K562 (cell line): ENCODE results near the gene TMEM135. TPM values are rescaled to one million over a fixed set of nuclear protein-coding genes. Genes with fewer than 3 reads are reported as not detected.

ENCODE experiments used
- ATF1 ChIP-seq, 2 experiments: fragments of 450-650 bp in 1 of 2; IDR thresholded peaks; 2 replicates each; pipeline ENCODE4 v1.6.1; 2016; ENCODE audit warnings: missing compliant biosample characterization in 1 of 2, missing genetic modification characterization in 1 of 2
- BRCA1 ChIP-seq, 2 experiments: fragments of 450-650 bp in 1 of 2; sonication (generic) in 1 of 2; formaldehyde crosslinking in 1 of 2; IDR thresholded peaks; 2 replicates each; pipeline versions ENCODE4 v1.5.0 to v1.6.1; 2017 to 2020; ENCODE audit warnings: mild to moderate bottlenecking in 1 of 2, missing genetic modification reagents in 1 of 2
- CEBPG ChIP-seq, 3 experiments: fragments of 200-800 bp in 1 of 3; sonication (Bioruptor generic) in 1 of 3; sonication (generic) in 1 of 3; formaldehyde crosslinking in 1 of 3; IDR thresholded peaks in 2 of 3; conservative IDR thresholded peaks in 1 of 3; 2 replicates each; pipeline versions ENCODE4 v1.6.1 to v1.8.0; 2016 to 2022; ENCODE audit warnings: missing compliant biosample characterization in 2 of 3, missing genetic modification characterization in 2 of 3, mild to moderate bottlenecking in 1 of 3, missing genetic modification reagents in 1 of 3
- FOS ChIP-seq: IDR thresholded peaks from 3 replicates; pipeline ENCODE4 v1.6.1; 2011; ENCODE audit not compliant: insufficient read length; ENCODE audit errors: extremely low read depth
- GATAD2B ChIP-seq: fragments of 450-650 bp; IDR thresholded peaks from 2 replicates; pipeline ENCODE4 v1.6.1; 2017; ENCODE audit warnings: mild to moderate bottlenecking, borderline replicate concordance
- KDM5B ChIP-seq: fragments of 200-600 bp; sonication (generic); IDR thresholded peaks from 2 replicates; pipeline ENCODE4 v1.6.1; 2012; ENCODE audit warnings: low read depth, mild to moderate bottlenecking, moderate library complexity, low read length, control low read depth, inconsistent platforms; ENCODE audit not compliant: insufficient replicate concordance
- LARP7 ChIP-seq: fragments of 450-650 bp; IDR thresholded peaks from 2 replicates; pipeline ENCODE4 v1.6.1; 2016
- NUFIP1 ChIP-seq: fragments of 450-650 bp; IDR thresholded peaks from 2 replicates; pipeline ENCODE4 v1.6.1; 2018; ENCODE audit not compliant: partially characterized antibody
- PURB ChIP-seq: sonication (generic); formaldehyde crosslinking; IDR thresholded peaks from 2 replicates; pipeline ENCODE4 v1.9.0; 2021; ENCODE audit warnings: low read depth, mild to moderate bottlenecking, missing genetic modification reagents
- RBM14 ChIP-seq: fragments of 200-400 bp; formaldehyde crosslinking; IDR thresholded peaks from 2 replicates; pipeline ENCODE4 v1.6.1; 2018; ENCODE audit warnings: low read depth, mild to moderate bottlenecking, low read length, moderate library complexity, borderline replicate concordance; ENCODE audit not compliant: insufficient read depth
- RFX1 ChIP-seq: fragments of 450-650 bp; IDR thresholded peaks from 2 replicates; pipeline ENCODE4 v1.6.1; 2016; ENCODE audit warnings: mild to moderate bottlenecking, moderate library complexity
- SAP30 ChIP-seq: fragments of 200-600 bp; sonication (generic); IDR thresholded peaks from 2 replicates; pipeline ENCODE4 v1.6.1; 2012; ENCODE audit warnings: borderline replicate concordance, low read depth, mild to moderate bottlenecking, moderate library complexity, low read length, control low read depth, inconsistent platforms; ENCODE audit not compliant: insufficient read depth, poor library complexity, severe bottlenecking
- SMAD4 ChIP-seq: fragments of 250-450 bp; sonication (Bioruptor Pico); conservative IDR thresholded peaks from 2 replicates; pipeline ENCODE4 v1.8.0; 2021; ENCODE audit warnings: inconsistent platforms, mild to moderate bottlenecking, moderate library complexity
- TARDBP ChIP-seq: fragments of 450-650 bp; IDR thresholded peaks from 2 replicates; pipeline ENCODE4 v1.6.1; 2016
- XRCC4 ChIP-seq: IDR thresholded peaks from one replicate; pipeline ENCODE4 v1.6.1; 2011; ENCODE audit not compliant: insufficient read depth, insufficient read length; ENCODE audit errors: extremely low read depth
- ZBTB12 ChIP-seq: fragments of 250-450 bp; sonication (Bioruptor Pico); IDR thresholded peaks from 2 replicates; pipeline ENCODE4 v1.4.0; 2020
- ZNF639 ChIP-seq, 2 experiments: fragments of 200-800 bp in 1 of 2; sonication (Bioruptor generic) in 1 of 2; sonication (generic) in 1 of 2; formaldehyde crosslinking in 1 of 2; IDR thresholded peaks in 1 of 2; conservative IDR thresholded peaks in 1 of 2; 2 replicates each; pipeline versions ENCODE4 v1.5.0 to v1.6.1; 2016 to 2020; ENCODE audit warnings: missing compliant biosample characterization in 1 of 2, missing genetic modification characterization in 1 of 2, missing genetic modification reagents in 1 of 2
- ZNF77 ChIP-seq: fragments of 250-450 bp; sonication (Bioruptor Pico); IDR thresholded peaks from 2 replicates; pipeline ENCODE4 v1.5.0; 2020
- polyA plus RNA-seq, 8 experiments: library from polyadenylated mRNA; depleted of rRNA in 4 of 8; stranded (reverse) in 5 of 8; unstranded in 3 of 8; fragments of >200 nt; fragmentation: Nextera tagmentation in 2 of 8; fragmentation: Illumina TruSeq in 1 of 8; extraction: Ambion mirVana in 2 of 8; extraction: Trizol in 1 of 8; gene quantifications; 2 replicates each; pipeline versions ENCODE4 v1.2.1 to v1.2.3, GENCODE V29; 2011 to 2014; ENCODE audit warnings: inconsistent platforms in 1 of 8, missing spikeins in 1 of 8
- total RNA-seq, 7 experiments: library from RNA; depleted of rRNA in 6 of 7; stranded (reverse); fragments of >200 nt in 6 of 7; fragmentation: Illumina TruSeq in 2 of 7; extraction: Trizol in 2 of 7; gene quantifications; 2 replicates each; pipeline versions ENCODE4 v1.2.1 to v1.2.3, GENCODE V29; 2011 to 2021; ENCODE audit warnings: low replicate concordance in 1 of 7
- TF ChIP-seq, protein P1 (sequence below), 3 experiments: fragments of 200-800 bp in 1 of 3; sonication (Bioruptor generic) in 1 of 3; sonication (generic) in 1 of 3; formaldehyde crosslinking in 1 of 3; IDR thresholded peaks; 2 replicates each; pipeline versions ENCODE4 v1.6.1 to v1.8.0; 2016 to 2022; ENCODE audit warnings: mild to moderate bottlenecking in 2 of 3, missing compliant biosample characterization in 2 of 3, missing genetic modification characterization in 2 of 3, missing genetic modification reagents in 1 of 3
- TF ChIP-seq, protein P2 (sequence below), 2 experiments: fragments of 450-650 bp; conservative IDR thresholded peaks; 2 replicates each; pipeline ENCODE4 v1.6.1; 2017; ENCODE audit warnings: mild to moderate bottlenecking in 2 of 2, moderate library complexity in 2 of 2

TMEM135 gene
- total and polyA plus RNA-seq, 9 of the 15 experiments (the other 6 are each of a cell fraction or from before 2014, with no cell fraction given), result 17.3 to 53.6 (median 24.9) TPM

DNA sequence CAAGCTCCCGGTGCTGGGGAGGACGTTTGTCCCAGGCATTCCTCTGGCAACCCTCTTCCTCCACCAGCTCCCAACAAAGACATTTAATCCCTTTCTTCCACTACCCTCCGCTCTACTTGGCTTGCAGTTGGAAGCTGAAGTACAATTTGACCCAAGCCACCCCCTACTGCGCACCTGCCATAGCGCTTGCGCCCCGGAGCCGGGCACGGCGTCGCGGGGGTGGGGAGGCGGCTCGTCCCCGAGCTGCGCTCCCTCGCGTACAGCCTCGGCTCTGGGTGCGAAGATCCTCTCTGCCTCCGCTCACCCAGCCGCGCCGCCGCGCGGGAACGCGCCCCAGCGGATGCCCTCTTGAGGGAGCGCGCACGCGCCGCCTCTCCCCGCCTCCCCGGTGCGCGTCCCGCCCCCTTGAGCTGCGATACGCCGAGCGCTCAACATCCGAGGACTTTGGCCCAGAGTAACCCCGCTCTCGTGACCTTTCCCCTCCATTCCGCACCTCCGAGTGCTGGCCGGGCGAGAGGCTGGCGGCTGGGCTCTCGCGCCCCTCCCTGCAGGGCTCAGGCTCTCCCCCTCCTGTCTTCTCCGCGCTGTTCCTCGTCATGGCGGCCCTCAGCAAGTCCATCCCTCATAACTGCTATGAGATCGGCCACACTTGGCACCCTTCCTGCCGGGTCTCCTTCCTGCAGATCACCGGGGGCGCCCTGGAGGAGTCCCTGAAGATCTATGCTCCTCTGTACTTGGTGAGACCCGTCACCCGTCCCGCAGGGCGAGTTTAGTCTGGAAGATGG, at the start of gene TMEM135 (continued):
- TF ChIP-seq, protein P1, sequence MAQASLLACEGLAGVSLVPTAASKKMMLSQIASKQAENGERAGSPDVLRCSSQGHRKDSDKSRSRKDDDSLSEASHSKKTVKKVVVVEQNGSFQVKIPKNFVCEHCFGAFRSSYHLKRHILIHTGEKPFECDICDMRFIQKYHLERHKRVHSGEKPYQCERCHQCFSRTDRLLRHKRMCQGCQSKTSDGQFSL (CRISPR knock-in tag; IDR thresholded peaks at IDR 0.05), result no peak
- TF ChIP-seq, protein P1 (tag; IDR thresholded peaks at IDR 0.05), result no peak; a peak in 1 of 4 replicates
- TF ChIP-seq ZNF77, result no peak
- TF ChIP-seq ZBTB12 (CRISPR knock-in tag), result no peak
- no peak for TF ChIP-seq RFX1
- TF ChIP-seq ZNF639 (CRISPR knock-in tag; conservative IDR thresholded peaks at IDR 0.05 in 1 of 2, IDR thresholded peaks at IDR 0.05 in 1 of 2), result peak in 1 of 2 experiments; percentile 78; a peak in 2 of 4 replicates
- peak; percentile 78 for TF ChIP-seq KDM5B
- TF ChIP-seq BRCA1 (IDR thresholded peaks at IDR 0.05), result no peak
- no peak for TF ChIP-seq BRCA1 (CRISPR knock-in tag; IDR thresholded peaks at IDR 0.05)
- TF ChIP-seq TARDBP, result no peak
- no peak for TF ChIP-seq CEBPG (CRISPR knock-in tag; IDR thresholded peaks at IDR 0.05)
- TF ChIP-seq CEBPG (tag; conservative IDR thresholded peaks at IDR 0.05 in 1 of 2, IDR thresholded peaks at IDR 0.05 in 1 of 2), result no peak
- peak; percentile 96 for TF ChIP-seq SMAD4 (CRISPR knock-in tag)
- no peak for TF ChIP-seq ATF1 (CRISPR knock-in tag; IDR thresholded peaks at IDR 0.05)
- TF ChIP-seq ATF1 (tag; IDR thresholded peaks at IDR 0.05), result peak; percentile 69
- no peak for TF ChIP-seq GATAD2B
- no peak for TF ChIP-seq NUFIP1
- no peak for TF ChIP-seq PURB (CRISPR knock-in tag)
- no peak for TF ChIP-seq RBM14
- TF ChIP-seq XRCC4, result no peak
- TF ChIP-seq SAP30, result peak; percentile 51
- TF ChIP-seq FOS, result no peak
- TF ChIP-seq, protein P2, sequence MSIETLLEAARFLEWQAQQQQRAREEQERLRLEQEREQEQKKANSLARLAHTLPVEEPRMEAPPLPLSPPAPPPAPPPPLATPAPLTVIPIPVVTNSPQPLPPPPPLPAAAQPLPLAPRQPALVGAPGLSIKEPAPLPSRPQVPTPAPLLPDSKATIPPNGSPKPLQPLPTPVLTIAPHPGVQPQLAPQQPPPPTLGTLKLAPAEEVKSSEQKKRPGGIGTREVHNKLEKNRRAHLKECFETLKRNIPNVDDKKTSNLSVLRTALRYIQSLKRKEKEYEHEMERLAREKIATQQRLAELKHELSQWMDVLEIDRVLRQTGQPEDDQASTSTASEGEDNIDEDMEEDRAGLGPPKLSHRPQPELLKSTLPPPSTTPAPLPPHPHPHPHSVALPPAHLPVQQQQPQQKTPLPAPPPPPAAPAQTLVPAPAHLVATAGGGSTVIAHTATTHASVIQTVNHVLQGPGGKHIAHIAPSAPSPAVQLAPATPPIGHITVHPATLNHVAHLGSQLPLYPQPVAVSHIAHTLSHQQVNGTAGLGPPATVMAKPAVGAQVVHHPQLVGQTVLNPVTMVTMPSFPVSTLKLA (conservative IDR thresholded peaks at IDR 0.05), result peak; percentile 63 to 65; a peak in 3 of 4 replicates
- no peak for TF ChIP-seq LARP7
